GM11168 (cell line): ENCODE results near the gene METRN.

Source experiments
- in situ Hi-C: fragments of 300-500 bp; cut with MboI; formaldehyde crosslinking; loops from one replicate; pipeline ENCODE4 v1.12.0; 2022; ENCODE audit warnings: low sequenced_read_pairs; ENCODE audit not compliant: unreplicated experiment

The METRN gene

GRCh38 chr16:766820-767640 is 52.1 kb downstream of the METRN start:
- in situ Hi-C loops: no loop called here

- in situ Hi-C loops: no loop called here
These were observed 52.9 kb downstream of the METRN start for GRCh38 chr16:767743-768235.

GRCh38 chr16:768428-768827 is 53.5 kb downstream of the METRN start:
- in situ Hi-C loops: no loop called here
